ENCODE measurements around the gene KCNG2. TPM values are rescaled to one million over a fixed set of nuclear protein-coding genes. Genes with fewer than 3 reads are reported as not detected.
"Not testable (repeated sequence)": the region's sequence is repeated elsewhere in the genome, so short reads cannot be mapped to it uniquely, and the experiment has no call there.

The KCNG2 gene
- total RNA-seq, 4 donors from 2014 or later: 2.3 to 3.8 (median 3.2) TPM; not detected in 1

GRCh38 chr18:79875531-79875919, 77.8 kb downstream of the KCNG2 start:
- no peak overlapping the region for H3K27ac ChIP-seq
- TF ChIP-seq POLR2A (IDR thresholded peaks at IDR 0.05): no peak
- TF ChIP-seq CTCF (IDR thresholded peaks at IDR 0.05): no peak
- no peaks in the 10 kb centered on the region for H3K36me3 ChIP-seq
- DNase-seq: no peak
- no peaks in the 10 kb centered on the region for H3K4me1 ChIP-seq
- H3K4me3 ChIP-seq: no peak overlapping the region
- H3K9me3 ChIP-seq: no peaks in the 10 kb centered on the region
- H3K27me3 ChIP-seq: no peaks in the 10 kb centered on the region

GRCh38 chr18:79875931-79876461, 78.3 kb downstream of the KCNG2 start:
- H3K36me3 ChIP-seq: no peaks in the 10 kb centered on the region
- no peaks in the 10 kb centered on the region for H3K9me3 ChIP-seq
- no peak for DNase-seq
- H3K4me1 ChIP-seq: no peaks in the 10 kb centered on the region
- TF ChIP-seq POLR2A (IDR thresholded peaks at IDR 0.05) (no peak), CTCF (IDR thresholded peaks at IDR 0.05) (no peak)
- H3K27ac ChIP-seq: no peak overlapping the region
- H3K4me3 ChIP-seq: no peak overlapping the region
- no peaks in the 10 kb centered on the region for H3K27me3 ChIP-seq

- H3K27ac ChIP-seq: no peak overlapping the region
These were observed 78.8 kb downstream of the KCNG2 start for GRCh38 chr18:79876497-79876896.

GRCh38 chr18:79877163-79878091, 79.7 kb downstream of the KCNG2 start:
- H3K27me3 ChIP-seq: no peaks in the 10 kb centered on the region
- TF ChIP-seq POLR2A (IDR thresholded peaks at IDR 0.05) (no peak), CTCF (IDR thresholded peaks at IDR 0.05) (no peak)
- no peak for DNase-seq

More at GRCh38 chr18:79876497-79876896, 78.8 kb downstream of the KCNG2 start:
- no peaks in the 10 kb centered on the region for H3K36me3 ChIP-seq
- TF ChIP-seq CTCF (IDR thresholded peaks at IDR 0.05): no peak
- no peak for TF ChIP-seq POLR2A (IDR thresholded peaks at IDR 0.05)
- H3K27me3 ChIP-seq: no peaks in the 10 kb centered on the region
- no peaks in the 10 kb centered on the region for H3K4me1 ChIP-seq
- H3K9me3 ChIP-seq: no peaks in the 10 kb centered on the region
- no peak for DNase-seq
- no peak overlapping the region for H3K4me3 ChIP-seq

GRCh38 chr18:79878246-79878645, 80.5 kb downstream of the KCNG2 start:
- H3K27me3 ChIP-seq, DNase-seq, H3K27ac ChIP-seq: not testable (repeated sequence)

More at GRCh38 chr18:79877163-79878091, 79.7 kb downstream of the KCNG2 start:
- H3K27ac ChIP-seq: no peak overlapping the region
- H3K4me1 ChIP-seq: no peaks in the 10 kb centered on the region
- H3K36me3 ChIP-seq: no peaks in the 10 kb centered on the region
- no peak overlapping the region for H3K4me3 ChIP-seq
- H3K9me3 ChIP-seq: no peaks in the 10 kb centered on the region

GRCh38 chr18:79878741-79879378, 81.1 kb downstream of the KCNG2 start:
- Histone ChIP-seq H3K36me3 (no peaks in the 10 kb centered on the region), H3K27ac (no peak overlapping the region), H3K27me3 (no peaks in the 10 kb centered on the region), H3K4me1 (no peaks in the 10 kb centered on the region), H3K4me3 (no peak overlapping the region), H3K9me3 (no peaks in the 10 kb centered on the region)
- TF ChIP-seq POLR2A (IDR thresholded peaks at IDR 0.05): no peak
- no peak for TF ChIP-seq CTCF (IDR thresholded peaks at IDR 0.05)
- DNase-seq: no peak

More at GRCh38 chr18:79878246-79878645, 80.5 kb downstream of the KCNG2 start:
- not testable (repeated sequence) for H3K4me1 ChIP-seq, H3K4me3 ChIP-seq, H3K9me3 ChIP-seq, H3K36me3 ChIP-seq
